Colonic mucosa (tissue), 4 donors: ENCODE data around the gene FOXA2. TPM values are rescaled to one million over a fixed set of nuclear protein-coding genes. Genes with fewer than 3 reads are reported as not detected.

ENCODE experiments used
- DNase-seq: peaks from one replicate; pipeline ENCODE4 v3.0.0-alpha.2; 2020
- H3K27ac ChIP-seq: fragments of 200-600 bp; one replicate; pipeline ENCODE4 v1.8.0; 2021
- H3K27me3 ChIP-seq: fragments of 200-600 bp; one replicate; pipeline ENCODE4 v1.8.0; 2021
- H3K36me3 ChIP-seq: fragments of 200-600 bp; one replicate; pipeline ENCODE4 v1.8.0; 2021
- H3K4me1 ChIP-seq: fragments of 200-600 bp; one replicate; pipeline ENCODE4 v1.8.0; 2021; ENCODE audit warnings: mild to moderate bottlenecking
- H3K4me3 ChIP-seq: fragments of 200-600 bp; one replicate; pipeline ENCODE4 v1.8.0; 2021
- H3K9ac ChIP-seq, 2 donors: one replicate each; pipeline ENCODE4 v1.7.0; 2013; ENCODE audit warnings: control low read depth in 2 of 2, low read depth in 2 of 2, low read length in 2 of 2
- H3K9me3 ChIP-seq: fragments of 200-600 bp; one replicate; pipeline ENCODE4 v1.8.0; 2021
- CTCF ChIP-seq: fragments of 200-600 bp; IDR thresholded peaks from one replicate; pipeline ENCODE4 v1.8.0; 2022; ENCODE audit warnings: antibody characterized with exemption, mild to moderate bottlenecking
- intact Hi-C: fragments of 100-400 bp; cut with DNase I; formaldehyde crosslinking; loops from one replicate; pipeline ENCODE4 v1.14.1; 2022
- total RNA-seq, 2 donors: library from RNA; stranded (reverse); fragmentation: NEBNext Ultra II Directional in 1 of 2; extraction: Animal tissue kit (Norgen Biotek cat#: 25700) in 1 of 2; gene quantifications; one replicate each; pipeline ENCODE4 v1.2.1, GENCODE V29; 2021
- donor health status: healthy.
- donor health status: DM: no; HTN: no; CAD: no.
- donor health status: DM: no; HTN: no; CAD: no.

FOXA2 gene
- total RNA-seq, 2 donors from 2014 or later = 27.9 to 29.1 TPM

- H3K27me3 ChIP-seq = peaks cover 10% of the 10 kb centered on the region
- no peaks in the 10 kb centered on the region for H3K36me3 ChIP-seq
- no peak overlapping the region for H3K27ac ChIP-seq
- H3K4me1 ChIP-seq = peaks cover 4% of the 10 kb centered on the region
- H3K9ac ChIP-seq = no peak overlapping the region
- no peak for DNase-seq
- intact Hi-C loops = no loop called here
- no peak overlapping the region for H3K4me3 ChIP-seq
- no peaks in the 10 kb centered on the region for H3K9me3 ChIP-seq
- no peak for TF ChIP-seq CTCF
Observed at GRCh38 chr20:22590662-22591061, 6.3 kb upstream of the FOXA2 start.

- Histone ChIP-seq H3K36me3 (no peaks in the 10 kb centered on the region), H3K9ac (peak overlapping the region in 1 of 2 donors; percentile 55), H3K27me3 (peaks cover 27% of the 10 kb centered on the region), H3K9me3 (no peaks in the 10 kb centered on the region), H3K27ac (no peak overlapping the region), H3K4me3 (peak overlapping the region; percentile 27), H3K4me1 (peaks cover 4% of the 10 kb centered on the region)
- intact Hi-C loops = loop anchor here (2.0 to 5.0 kb wide), 3 partner anchors 96 to 248 kb away; no protein-coding TSS in a partner anchor
- DNase-seq = peak; percentile 85
- peak; percentile 76 for TF ChIP-seq CTCF
Observed at GRCh38 chr20:22586645-22587310, 2.4 kb upstream of the FOXA2 start.

GRCh38 chr20:22585786-22586493, 1.6 kb upstream of the FOXA2 start:
- TF ChIP-seq CTCF = no peak
- Histone ChIP-seq H3K36me3 (no peaks in the 10 kb centered on the region), H3K4me3 (no peak overlapping the region), H3K9me3 (no peaks in the 10 kb centered on the region), H3K9ac (peak overlapping the region in 1 of 2 donors; percentile 81), H3K27me3 (peaks cover 27% of the 10 kb centered on the region), H3K4me1 (peaks cover 4% of the 10 kb centered on the region), H3K27ac (no peak overlapping the region)
- peak; percentile 25 for DNase-seq
- intact Hi-C loops = loop anchor here (2.0 to 5.0 kb wide), 3 partner anchors 96 to 247 kb away; no protein-coding TSS in a partner anchor

- Histone ChIP-seq H3K36me3 (no peaks in the 10 kb centered on the region), H3K27me3 (peaks cover 23% of the 10 kb centered on the region), H3K9me3 (no peaks in the 10 kb centered on the region), H3K4me1 (peaks cover 4% of the 10 kb centered on the region), H3K4me3 (peak overlapping the region; percentile 42), H3K27ac (peak overlapping the region; percentile 89), H3K9ac (peak overlapping the region; percentile 33 to 81)
- DNase-seq = peak; percentile 67
- TF ChIP-seq CTCF = no peak
- intact Hi-C loops = loop anchor here (5.0 kb wide), 2 partner anchors 97 to 198 kb away; no protein-coding TSS in a partner anchor
Observed at GRCh38 chr20:22584922-22585785, 782 bp upstream of the FOXA2 start.
